HEK293 (cell line): ENCODE measurements around the gene PATL2.

Experiments used
- CTCF ChIA-PET: fragments of 350-600 bp; formaldehyde crosslinking; extraction: SDS; loops from one replicate; lab custom pipeline; 2021; ENCODE audit warnings: antibody characterized with exemption; lab: Yijun Ruan, JAX
- POLR2A ChIA-PET: fragments of 300-600 bp; formaldehyde crosslinking; extraction: SDS; loops from one replicate; lab custom pipeline; 2020; ENCODE audit warnings: antibody characterized with exemption, inconsistent platforms; lab: Yijun Ruan, JAX
- H3K27ac ChIP-seq: fragments of 200-500 bp; sonication (Bioruptor generic); 2 replicates; pipeline ENCODE4 v1.5.1; 2014; ENCODE audit warnings: low read depth, low read length, control low read depth, inconsistent platforms; ENCODE audit errors: extremely low read depth
- H3K36me3 ChIP-seq, 2 experiments: fragments of 200-500 bp in 1 of 2; sonication (Bioruptor generic) in 1 of 2; 1 replicate in 1 of 2; 2 replicates in 1 of 2; pipeline ENCODE4 v1.5.1; 2014 to 2017; ENCODE audit warnings: inconsistent platforms in 2 of 2, low read length in 2 of 2; ENCODE audit not compliant: control insufficient read depth in 2 of 2, insufficient read depth in 1 of 2
- H3K4me1 ChIP-seq: fragments of 200-500 bp; sonication (Bioruptor generic); 2 replicates; pipeline ENCODE4 v1.5.1; 2014; ENCODE audit warnings: mild to moderate bottlenecking, low read length, inconsistent platforms; ENCODE audit not compliant: control insufficient read depth, insufficient read depth
- H3K4me3 ChIP-seq: 2 replicates; pipeline ENCODE4 v1.5.1; 2011; ENCODE audit warnings: low read depth, mild to moderate bottlenecking, control low read depth, low read length, moderate library complexity
- H3K9me3 ChIP-seq: fragments of 200-500 bp; sonication (Bioruptor generic); 2 replicates; pipeline ENCODE4 v1.5.1; 2014; ENCODE audit warnings: low read depth, low read length, inconsistent platforms; ENCODE audit not compliant: control insufficient read depth, insufficient read depth
- ELK4 ChIP-seq: IDR thresholded peaks from 2 replicates; pipeline ENCODE4 v1.6.1; 2011; ENCODE audit warnings: mild to moderate bottlenecking, low read depth, low read length, borderline replicate concordance
- FEZF1 ChIP-seq: fragments of 450-650 bp; formaldehyde crosslinking; IDR thresholded peaks from 2 replicates; pipeline ENCODE4 v1.5.1; 2016; ENCODE audit warnings: missing biosample characterization, missing genetic modification characterization
- KLF16 ChIP-seq: fragments of 450-650 bp; formaldehyde crosslinking; IDR thresholded peaks from 2 replicates; pipeline ENCODE4 v1.5.1; 2017; ENCODE audit warnings: missing biosample characterization, missing genetic modification characterization
- KLF17 ChIP-seq: fragments of 450-650 bp; formaldehyde crosslinking; IDR thresholded peaks from 2 replicates; pipeline ENCODE4 v1.5.1; 2016; ENCODE audit warnings: missing biosample characterization, missing genetic modification characterization
- PRDM10 ChIP-seq: fragments of 450-650 bp; formaldehyde crosslinking; IDR thresholded peaks from 2 replicates; pipeline ENCODE4 v1.5.1; 2016; ENCODE audit warnings: missing biosample characterization, missing genetic modification characterization
- ZFP69B ChIP-seq: fragments of 450-650 bp; formaldehyde crosslinking; IDR thresholded peaks from 2 replicates; pipeline ENCODE4 v1.5.1; 2016; ENCODE audit warnings: missing biosample characterization, missing genetic modification characterization
- ZNF155 ChIP-seq: fragments of 450-650 bp; formaldehyde crosslinking; IDR thresholded peaks from 2 replicates; pipeline ENCODE4 v1.5.1; 2016; ENCODE audit warnings: missing biosample characterization, missing genetic modification characterization
- ZNF223 ChIP-seq: fragments of 450-650 bp; formaldehyde crosslinking; IDR thresholded peaks from 2 replicates; pipeline ENCODE4 v1.5.1; 2016; ENCODE audit warnings: missing biosample characterization, missing genetic modification characterization
- ZNF391 ChIP-seq: fragments of 450-650 bp; formaldehyde crosslinking; IDR thresholded peaks from 2 replicates; pipeline ENCODE4 v1.5.1; 2016; ENCODE audit warnings: low read depth, missing biosample characterization, missing genetic modification characterization, borderline replicate concordance
- ZNF404 ChIP-seq: fragments of 450-650 bp; formaldehyde crosslinking; IDR thresholded peaks from 2 replicates; pipeline ENCODE4 v1.5.1; 2017; ENCODE audit warnings: missing biosample characterization, missing genetic modification characterization
- ZNF560 ChIP-seq: fragments of 450-650 bp; formaldehyde crosslinking; IDR thresholded peaks from 2 replicates; pipeline ENCODE4 v1.5.1; 2017; ENCODE audit warnings: missing biosample characterization, missing genetic modification characterization, borderline replicate concordance
- ZNF654 ChIP-seq: fragments of 450-650 bp; formaldehyde crosslinking; IDR thresholded peaks from 2 replicates; pipeline ENCODE4 v1.5.1; 2016; ENCODE audit warnings: low read depth, missing biosample characterization, missing genetic modification characterization
- ZNF670 ChIP-seq: fragments of 450-650 bp; formaldehyde crosslinking; IDR thresholded peaks from 2 replicates; pipeline ENCODE4 v1.5.1; 2016; ENCODE audit warnings: missing biosample characterization, missing genetic modification characterization, low read depth
- ZNF701 ChIP-seq: fragments of 450-650 bp; formaldehyde crosslinking; IDR thresholded peaks from 2 replicates; pipeline ENCODE4 v1.5.1; 2016; ENCODE audit warnings: missing biosample characterization, missing genetic modification characterization
- ZNF830 ChIP-seq: fragments of 450-650 bp; IDR thresholded peaks from 2 replicates; pipeline ENCODE4 v1.5.0; 2018; ENCODE audit warnings: missing biosample characterization, missing genetic modification characterization, low read depth, mild to moderate bottlenecking, moderate library complexity
- TF ChIP-seq, protein P1 (sequence below): fragments of 450-650 bp; formaldehyde crosslinking; IDR thresholded peaks from 2 replicates; pipeline ENCODE4 v1.5.1; 2016; ENCODE audit warnings: missing biosample characterization, missing genetic modification characterization
- TF ChIP-seq, protein P2 (sequence below): fragments of 450-650 bp; formaldehyde crosslinking; IDR thresholded peaks from 2 replicates; pipeline ENCODE4 v1.5.1; 2016; ENCODE audit warnings: missing biosample characterization, missing genetic modification characterization, borderline replicate concordance
- TF ChIP-seq, protein P3 (sequence below): fragments of 450-650 bp; formaldehyde crosslinking; IDR thresholded peaks from 2 replicates; pipeline ENCODE4 v1.5.1; 2016; ENCODE audit warnings: missing biosample characterization, missing genetic modification characterization

The PATL2 gene

DNA sequence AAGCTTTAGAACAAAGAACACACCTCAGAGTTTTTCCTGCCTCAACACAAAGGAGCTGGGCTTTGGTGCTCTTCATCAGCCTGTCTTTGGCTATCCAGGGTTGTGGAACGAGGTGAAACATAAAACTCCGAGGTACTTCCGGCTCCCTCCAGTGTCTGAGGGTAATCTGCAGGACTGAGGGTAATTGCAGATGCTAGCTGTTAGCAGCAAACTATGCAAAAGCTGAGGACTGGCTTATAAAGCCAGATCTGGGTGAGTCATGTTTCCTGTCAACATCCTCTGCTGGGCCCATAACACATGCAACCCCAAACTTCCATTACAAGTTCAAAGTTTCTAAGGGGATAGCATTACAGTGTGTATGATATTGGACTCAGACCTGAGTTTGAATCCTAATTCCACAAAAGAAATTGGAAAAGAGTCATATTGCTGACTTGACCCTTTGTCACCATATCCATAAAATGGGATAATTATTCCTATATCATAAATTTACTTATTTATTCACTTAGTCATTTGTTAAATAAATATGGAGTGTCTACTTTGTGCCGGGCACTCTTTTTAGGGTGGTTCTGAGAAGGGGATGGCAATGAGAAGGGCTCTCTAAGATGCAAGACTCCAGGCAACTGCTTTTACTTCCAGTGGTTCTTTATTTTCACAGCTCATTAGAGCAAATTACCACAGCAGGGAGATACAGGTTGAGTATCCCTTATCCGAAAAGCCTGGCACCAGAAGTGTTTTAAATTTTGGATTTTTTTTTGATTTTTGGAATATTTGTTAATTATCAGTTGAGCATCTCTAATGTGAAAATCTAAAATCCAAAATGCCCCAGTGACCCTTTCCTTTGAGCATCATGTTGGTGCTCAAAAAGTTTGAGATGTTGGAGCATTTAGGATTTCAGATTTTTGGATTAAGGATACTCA lies 15.7 kb upstream of the PATL2 start:
- Histone ChIP-seq H3K4me3 (no peak overlapping the region), H3K27ac (peak overlapping the region; percentile 18; the same call in 1 of the 2 replicates), H3K9me3 (no peaks in the 10 kb centered on the region), H3K36me3 (peaks cover 0 to 7% of the 10 kb centered on the region in 2 experiments; a peak in 1 of 3 replicates), H3K4me1 (peaks cover 7% of the 10 kb centered on the region; the same call in 1 of the 2 replicates)
- POLR2A ChIA-PET = interaction anchor here (1.0 to 2.0 kb wide), 3 partner anchors 12 to 63 kb away, joined by 3 to 22 read pairs (median 8); partner anchors contain the start of genes B2M, PATL2 and SPG11
- CTCF ChIA-PET = interaction anchor here (0.6 to 1.4 kb wide), 4 partner anchors 11 to 149 kb away, joined by 3 to 4 read pairs (median 3); no protein-coding TSS in a partner anchor
- TF ChIP-seq FEZF1 (tag by site-specific recombination) (no peak), ZNF654 (tag by site-specific recombination) (no peak), ZNF560 (tag by site-specific recombination) (no peak), ELK4 (no peak), ZFP69B (peak; percentile 94), PRDM10 (peak; percentile 49; the same call in 1 of the 2 replicates), KLF17 (tag by site-specific recombination) (no peak), ZNF701 (no peak), ZNF670 (tag by site-specific recombination) (no peak), ZNF223 (tag by site-specific recombination) (no peak), KLF16 (tag by site-specific recombination) (no peak), ZNF404 (no peak), ZNF830 (tag by site-specific recombination) (no peak), ZNF155 (tag by site-specific recombination) (no peak), ZNF391 (tag by site-specific recombination) (no peak)
- TF ChIP-seq, protein P1, sequence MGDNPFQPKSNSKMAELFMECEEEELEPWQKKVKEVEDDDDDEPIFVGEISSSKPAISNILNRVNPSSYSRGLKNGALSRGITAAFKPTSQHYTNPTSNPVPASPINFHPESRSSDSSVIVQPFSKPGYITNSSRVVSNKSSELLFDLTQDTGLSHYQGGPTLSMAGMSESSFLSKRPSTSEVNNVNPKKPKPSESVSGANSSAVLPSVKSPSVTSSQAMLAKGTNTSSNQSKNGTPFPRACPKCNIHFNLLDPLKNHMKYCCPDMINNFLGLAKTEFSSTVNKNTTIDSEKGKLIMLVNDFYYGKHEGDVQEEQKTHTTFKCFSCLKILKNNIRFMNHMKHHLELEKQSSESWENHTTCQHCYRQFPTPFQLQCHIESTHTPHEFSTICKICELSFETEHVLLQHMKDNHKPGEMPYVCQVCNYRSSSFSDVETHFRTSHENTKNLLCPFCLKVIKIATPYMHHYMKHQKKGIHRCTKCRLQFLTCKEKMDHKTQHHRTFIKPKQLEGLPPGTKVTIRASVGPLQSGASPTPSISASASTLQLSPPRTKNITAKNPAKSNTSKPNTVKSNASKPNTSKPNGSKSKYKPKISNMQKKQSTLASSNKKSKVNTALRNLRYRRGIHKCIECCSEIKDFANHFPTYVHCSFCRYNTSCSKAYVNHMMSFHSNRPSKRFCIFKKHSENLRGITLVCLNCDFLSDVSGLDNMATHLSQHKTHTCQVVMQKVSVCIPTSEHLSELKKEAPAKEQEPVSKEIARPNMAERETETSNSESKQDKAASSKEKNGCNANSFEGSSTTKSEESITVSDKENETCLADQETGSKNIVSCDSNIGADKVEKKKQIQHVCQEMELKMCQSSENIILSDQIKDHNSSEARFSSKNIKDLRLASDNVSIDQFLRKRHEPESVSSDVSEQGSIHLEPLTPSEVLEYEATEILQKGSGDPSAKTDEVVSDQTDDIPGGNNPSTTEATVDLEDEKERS = no peak
- TF ChIP-seq, protein P2, sequence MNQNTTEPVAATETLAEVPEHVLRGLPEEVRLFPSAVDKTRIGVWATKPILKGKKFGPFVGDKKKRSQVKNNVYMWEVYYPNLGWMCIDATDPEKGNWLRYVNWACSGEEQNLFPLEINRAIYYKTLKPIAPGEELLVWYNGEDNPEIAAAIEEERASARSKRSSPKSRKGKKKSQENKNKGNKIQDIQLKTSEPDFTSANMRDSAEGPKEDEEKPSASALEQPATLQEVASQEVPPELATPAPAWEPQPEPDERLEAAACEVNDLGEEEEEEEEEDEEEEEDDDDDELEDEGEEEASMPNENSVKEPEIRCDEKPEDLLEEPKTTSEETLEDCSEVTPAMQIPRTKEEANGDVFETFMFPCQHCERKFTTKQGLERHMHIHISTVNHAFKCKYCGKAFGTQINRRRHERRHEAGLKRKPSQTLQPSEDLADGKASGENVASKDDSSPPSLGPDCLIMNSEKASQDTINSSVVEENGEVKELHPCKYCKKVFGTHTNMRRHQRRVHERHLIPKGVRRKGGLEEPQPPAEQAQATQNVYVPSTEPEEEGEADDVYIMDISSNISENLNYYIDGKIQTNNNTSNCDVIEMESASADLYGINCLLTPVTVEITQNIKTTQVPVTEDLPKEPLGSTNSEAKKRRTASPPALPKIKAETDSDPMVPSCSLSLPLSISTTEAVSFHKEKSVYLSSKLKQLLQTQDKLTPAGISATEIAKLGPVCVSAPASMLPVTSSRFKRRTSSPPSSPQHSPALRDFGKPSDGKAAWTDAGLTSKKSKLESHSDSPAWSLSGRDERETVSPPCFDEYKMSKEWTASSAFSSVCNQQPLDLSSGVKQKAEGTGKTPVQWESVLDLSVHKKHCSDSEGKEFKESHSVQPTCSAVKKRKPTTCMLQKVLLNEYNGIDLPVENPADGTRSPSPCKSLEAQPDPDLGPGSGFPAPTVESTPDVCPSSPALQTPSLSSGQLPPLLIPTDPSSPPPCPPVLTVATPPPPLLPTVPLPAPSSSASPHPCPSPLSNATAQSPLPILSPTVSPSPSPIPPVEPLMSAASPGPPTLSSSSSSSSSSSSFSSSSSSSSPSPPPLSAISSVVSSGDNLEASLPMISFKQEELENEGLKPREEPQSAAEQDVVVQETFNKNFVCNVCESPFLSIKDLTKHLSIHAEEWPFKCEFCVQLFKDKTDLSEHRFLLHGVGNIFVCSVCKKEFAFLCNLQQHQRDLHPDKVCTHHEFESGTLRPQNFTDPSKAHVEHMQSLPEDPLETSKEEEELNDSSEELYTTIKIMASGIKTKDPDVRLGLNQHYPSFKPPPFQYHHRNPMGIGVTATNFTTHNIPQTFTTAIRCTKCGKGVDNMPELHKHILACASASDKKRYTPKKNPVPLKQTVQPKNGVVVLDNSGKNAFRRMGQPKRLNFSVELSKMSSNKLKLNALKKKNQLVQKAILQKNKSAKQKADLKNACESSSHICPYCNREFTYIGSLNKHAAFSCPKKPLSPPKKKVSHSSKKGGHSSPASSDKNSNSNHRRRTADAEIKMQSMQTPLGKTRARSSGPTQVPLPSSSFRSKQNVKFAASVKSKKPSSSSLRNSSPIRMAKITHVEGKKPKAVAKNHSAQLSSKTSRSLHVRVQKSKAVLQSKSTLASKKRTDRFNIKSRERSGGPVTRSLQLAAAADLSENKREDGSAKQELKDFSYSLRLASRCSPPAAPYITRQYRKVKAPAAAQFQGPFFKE = no peak
- TF ChIP-seq, protein P3, sequence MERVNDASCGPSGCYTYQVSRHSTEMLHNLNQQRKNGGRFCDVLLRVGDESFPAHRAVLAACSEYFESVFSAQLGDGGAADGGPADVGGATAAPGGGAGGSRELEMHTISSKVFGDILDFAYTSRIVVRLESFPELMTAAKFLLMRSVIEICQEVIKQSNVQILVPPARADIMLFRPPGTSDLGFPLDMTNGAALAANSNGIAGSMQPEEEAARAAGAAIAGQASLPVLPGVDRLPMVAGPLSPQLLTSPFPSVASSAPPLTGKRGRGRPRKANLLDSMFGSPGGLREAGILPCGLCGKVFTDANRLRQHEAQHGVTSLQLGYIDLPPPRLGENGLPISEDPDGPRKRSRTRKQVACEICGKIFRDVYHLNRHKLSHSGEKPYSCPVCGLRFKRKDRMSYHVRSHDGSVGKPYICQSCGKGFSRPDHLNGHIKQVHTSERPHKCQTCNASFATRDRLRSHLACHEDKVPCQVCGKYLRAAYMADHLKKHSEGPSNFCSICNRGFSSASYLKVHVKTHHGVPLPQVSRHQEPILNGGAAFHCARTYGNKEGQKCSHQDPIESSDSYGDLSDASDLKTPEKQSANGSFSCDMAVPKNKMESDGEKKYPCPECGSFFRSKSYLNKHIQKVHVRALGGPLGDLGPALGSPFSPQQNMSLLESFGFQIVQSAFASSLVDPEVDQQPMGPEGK (tag by site-specific recombination) = no peak
